ENCODE measurements around the gene APOO.

DNA sequence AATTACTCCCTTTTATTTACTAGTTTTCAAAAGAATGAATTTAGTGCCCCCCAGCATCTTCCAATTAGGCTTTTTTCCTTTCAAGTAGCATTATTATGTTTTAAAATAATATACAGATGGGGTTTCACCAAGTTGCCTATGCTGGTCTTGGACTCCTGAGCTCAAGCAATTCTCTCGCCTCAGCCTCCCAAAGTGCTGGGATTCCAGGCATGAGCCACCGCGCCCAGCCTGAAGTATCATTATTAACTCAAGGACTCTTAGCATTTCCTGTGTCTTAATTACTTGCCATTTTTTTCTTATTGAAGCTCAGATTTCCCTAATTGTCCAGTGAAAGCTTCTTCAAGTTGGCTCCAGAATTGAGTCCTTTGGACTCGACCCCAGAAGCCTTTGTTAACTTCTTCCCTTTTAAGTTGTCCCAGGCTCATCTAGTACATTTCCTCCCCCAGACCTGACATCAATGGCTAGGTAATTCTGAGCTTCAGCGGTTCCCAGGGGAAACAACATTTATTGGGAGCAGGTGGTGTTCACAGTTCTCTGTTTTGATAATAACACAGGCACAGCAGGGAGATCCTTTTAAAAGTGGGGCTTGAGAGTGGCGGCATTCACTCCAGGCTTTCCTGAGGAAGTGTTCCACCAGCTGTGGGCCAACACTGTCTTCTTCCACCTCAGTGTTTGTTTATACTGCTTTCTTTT lies 114.7 kb downstream of the APOO start:
- no peak for TF ChIP-seq CTCF (IDR thresholded peaks at IDR 0.05; ENCODE audit: poor library complexity, severe bottlenecking)
- no peak for TF ChIP-seq EZH2 (IDR thresholded peaks at IDR 0.05; ENCODE audit: borderline replicate concordance, insufficient read depth, low read length, poor library complexity, severe bottlenecking)
- no peak for TF ChIP-seq EP300 (conservative IDR thresholded peaks at IDR 0.05; ENCODE audit: poor library complexity, severe bottlenecking)
- no peak for TF ChIP-seq RAD21 (conservative IDR thresholded peaks at IDR 0.05)
- no peak for TF ChIP-seq SMC3 (conservative IDR thresholded peaks at IDR 0.05; ENCODE audit: poor library complexity)

Measured in neural cell (in vitro differentiated cells).